OCI-LY7 (cell line): ENCODE measurements around the gene AP1B1. TPM values are rescaled to one million over a fixed set of nuclear protein-coding genes. Genes with fewer than 3 reads are reported as not detected.

ENCODE experiments used
- BruUV-seq: library from RNA; stranded (reverse); fragments of 400-500 nt; replicated peaks from 2 replicates; lab custom pipeline; 2021; lab: Mats Ljungman, UMichigan
- CTCF ChIA-PET: fragments of 300-600 bp; sonication (Branson Sonifier 250); formaldehyde crosslinking; loops from one replicate; lab custom pipeline; 2022; ENCODE audit warnings: antibody characterized with exemption; ENCODE audit not compliant: unreplicated experiment; lab: Charles Lee
- POLR2A ChIA-PET: fragments of 300-600 bp; sonication (Branson Sonifier 250); formaldehyde crosslinking; loops from one replicate; lab custom pipeline; 2022; ENCODE audit warnings: antibody characterized with exemption; lab: Charles Lee
- DNase-seq: peaks from one replicate; pipeline ENCODE4 v3.0.0-alpha.2; 2015; ENCODE audit warnings: low spot score
- H2AFZ ChIP-seq: fragments of 200-600 bp; sonication (generic), shearing (Covaris generic); 2 replicates; pipeline ENCODE4 v1.6.1; 2014; ENCODE audit warnings: mild to moderate bottlenecking, antibody characterized with exemption, low read length, moderate library complexity
- H3K27ac ChIP-seq: fragments of 200-600 bp; sonication (generic); 2 replicates; pipeline ENCODE4 v1.5.1; 2014; ENCODE audit warnings: mixed run types, low read depth, mild to moderate bottlenecking, moderate library complexity, low read length, inconsistent platforms; ENCODE audit not compliant: poor library complexity, severe bottlenecking
- H3K36me3 ChIP-seq: fragments of 200-600 bp; sonication (generic); 2 replicates; pipeline ENCODE4 v1.6.1; 2014; ENCODE audit warnings: mild to moderate bottlenecking, antibody characterized with exemption, low read length, moderate library complexity, mixed read lengths; ENCODE audit not compliant: insufficient read depth
- H3K4me1 ChIP-seq: fragments of 200-600 bp; sonication (generic); 2 replicates; pipeline ENCODE4 v1.5.1; 2014; ENCODE audit warnings: mild to moderate bottlenecking, low read length; ENCODE audit not compliant: insufficient read depth, poor library complexity, severe bottlenecking
- H3K4me2 ChIP-seq: fragments of 200-600 bp; sonication (generic); 2 replicates; pipeline ENCODE4 v1.6.1; 2014; ENCODE audit warnings: mild to moderate bottlenecking, low read length
- H3K4me3 ChIP-seq: fragments of 200-600 bp; sonication (generic); 2 replicates; pipeline ENCODE4 v1.5.1; 2014; ENCODE audit warnings: mild to moderate bottlenecking, low read depth, low read length; ENCODE audit not compliant: poor library complexity, severe bottlenecking
- H3K79me2 ChIP-seq: fragments of 200-600 bp; sonication (generic); 2 replicates; pipeline ENCODE4 v1.6.1; 2016; ENCODE audit warnings: low read depth, mild to moderate bottlenecking, low read length, moderate library complexity, mixed read lengths; ENCODE audit not compliant: insufficient read depth
- H3K9me2 ChIP-seq: fragments of 200-600 bp; sonication (generic); 2 replicates; pipeline ENCODE4 v1.6.1; 2016; ENCODE audit warnings: mild to moderate bottlenecking, low read length, mixed read lengths; ENCODE audit not compliant: insufficient read depth
- H3K9me3 ChIP-seq: fragments of 200-600 bp; sonication (generic); 2 replicates; pipeline ENCODE4 v1.6.1; 2014; ENCODE audit warnings: mild to moderate bottlenecking, mixed run types, low read length, mixed read lengths
- H4K20me1 ChIP-seq: fragments of 200-600 bp; sonication (generic); 2 replicates; pipeline ENCODE4 v1.6.1; 2014; ENCODE audit warnings: mild to moderate bottlenecking, antibody characterized with exemption, low read length, moderate library complexity, mixed read lengths; ENCODE audit not compliant: insufficient read depth
- CTCF ChIP-seq: fragments of 200-600 bp; sonication (generic); conservative IDR thresholded peaks from 2 replicates; pipeline ENCODE4 v1.5.1; 2014; ENCODE audit warnings: mild to moderate bottlenecking, antibody characterized with exemption, low read length, moderate library complexity, mixed read lengths
- EZH2phosphoT487 ChIP-seq: fragments of 200-600 bp; sonication (generic); IDR thresholded peaks from 2 replicates; pipeline ENCODE4 v1.6.1; 2018; ENCODE audit warnings: low read depth, borderline replicate concordance, mild to moderate bottlenecking, mixed run types, antibody characterized with exemption, low read length, moderate library complexity, mixed read lengths
- intact Hi-C: fragments of 100-400 bp; cut with micrococcal nuclease; formaldehyde crosslinking; loops from one replicate; pipeline ENCODE4 v1.10.0; 2022; ENCODE audit not compliant: unreplicated experiment
- total RNA-seq, 2 experiments: library from RNA; depleted of rRNA in 1 of 2; stranded (reverse); fragments of >200 nt in 1 of 2; shearing (Covaris generic) in 1 of 2; gene quantifications; 2 replicates each; pipeline ENCODE4 v1.2.3, GENCODE V29; 2014 to 2022

AP1B1 gene
- total RNA-seq, 2 experiments from 2014 or later = 111 to 156 TPM

- Histone ChIP-seq H3K9me3 (no peaks in the 10 kb centered on the region), H3K36me3 (peaks cover 75% of the 10 kb centered on the region), H3K79me2 (peaks cover 77% of the 10 kb centered on the region), H3K4me2 (peak overlapping the region; percentile 73), H3K4me3 (peak overlapping the region; percentile 51), H4K20me1 (no peaks in the 10 kb centered on the region), H2AFZ (no peak overlapping the region), H3K4me1 (peaks cover 89% of the 10 kb centered on the region), H3K27ac (peak overlapping the region; percentile 94), H3K9me2 (no peaks in the 10 kb centered on the region)
- no peak for TF ChIP-seq EZH2phosphoT487
- peak; percentile 54 for TF ChIP-seq CTCF
- peak; percentile 95 for DNase-seq
- CTCF ChIA-PET = interaction anchor here (0.6 kb wide), 2 partner anchors 19 to 49 kb away, joined by 3 read pairs; no protein-coding TSS in a partner anchor
- POLR2A ChIA-PET = interaction anchor here (0.6 to 1.9 kb wide), 6 partner anchors 9 to 125 kb away, joined by 3 to 10 read pairs (median 4); partner anchors contain the start of gene AP1B1
- no TSS peak for BruUV-seq
- intact Hi-C loops = loop anchor here (1.0 to 5.0 kb wide), 3 partner anchors 15 to 937 kb away; no protein-coding TSS in a partner anchor
Observed at GRCh38 chr22:29370537-29370936, 17.8 kb downstream of the AP1B1 start.

- no peak for DNase-seq
- Histone ChIP-seq H2AFZ (no peak overlapping the region), H4K20me1 (no peaks in the 10 kb centered on the region), H3K4me2 (peak overlapping the region; percentile 73), H3K79me2 (peaks cover 67% of the 10 kb centered on the region), H3K4me1 (peaks cover 91% of the 10 kb centered on the region), H3K9me2 (no peaks in the 10 kb centered on the region), H3K27ac (peak overlapping the region; percentile 94), H3K4me3 (peak overlapping the region; percentile 51), H3K36me3 (peaks cover 64% of the 10 kb centered on the region), H3K9me3 (no peaks in the 10 kb centered on the region)
- no peak for TF ChIP-seq EZH2phosphoT487
- no peak for TF ChIP-seq CTCF
- ChIA-PET CTCF (no interaction called here), POLR2A (interaction anchor here (1.3 to 1.9 kb wide), 2 partner anchors 19 to 22 kb away, joined by 5 to 9 read pairs; partner anchors contain the start of gene AP1B1)
- intact Hi-C loops = no loop called here
- BruUV-seq = no TSS peak
Observed at GRCh38 chr22:29369460-29369859, 18.9 kb downstream of the AP1B1 start.

GRCh38 chr22:29359469-29359868 is 28.9 kb downstream of the AP1B1 start:
- H3K27ac ChIP-seq = no peak overlapping the region
- CTCF ChIA-PET = no interaction called here

More at GRCh38 chr22:29359469-29359868, 28.9 kb downstream of the AP1B1 start:
- Histone ChIP-seq H3K9me2 (no peaks in the 10 kb centered on the region), H3K4me3 (no peak overlapping the region), H3K4me2 (no peak overlapping the region), H4K20me1 (no peaks in the 10 kb centered on the region), H2AFZ (no peak overlapping the region), H3K36me3 (peaks cover 87% of the 10 kb centered on the region), H3K4me1 (peaks cover 18% of the 10 kb centered on the region), H3K9me3 (no peaks in the 10 kb centered on the region), H3K79me2 (peaks cover 6% of the 10 kb centered on the region; the same call in 1 of the 2 replicates)
- no peak for TF ChIP-seq EZH2phosphoT487
- peak; percentile 71 for TF ChIP-seq CTCF
- no TSS peak for BruUV-seq
- POLR2A ChIA-PET = interaction anchor here (0.9 kb wide), 1 partner anchor 11 kb away, joined by 3 read pairs; no protein-coding TSS in a partner anchor
- intact Hi-C loops = no loop called here
- peak; percentile 37 for DNase-seq
